ENCODE data around the gene SPIN1.

Gene SPIN1

GRCh38 chr9:88391236-88391635 is 3.0 kb downstream of the SPIN1 start:
- peaks cover 21% of the 10 kb centered on the region for H3K36me3 Mint-ChIP-seq (ENCODE audit: insufficient read depth)
- H3K9me3 Mint-ChIP-seq, result no peaks in the 10 kb centered on the region
- ATAC-seq (replicated peaks; ENCODE audit: extremely low read depth, poor library complexity, severe bottlenecking) (no peak), DNase-seq (ENCODE audit: low spot score in 2 of 2) (no peak)
- no peak overlapping the region for H3K27ac Mint-ChIP-seq (ENCODE audit: low read depth)
- H3K4me3 Mint-ChIP-seq, result no peak overlapping the region
- no peaks in the 10 kb centered on the region for H3K27me3 Mint-ChIP-seq
- peaks cover 19% of the 10 kb centered on the region for H3K4me1 Mint-ChIP-seq

- DNase-seq (ENCODE audit: low spot score in 2 of 2) (no peak), ATAC-seq (replicated peaks; ENCODE audit: extremely low read depth, poor library complexity, severe bottlenecking) (no peak)
- peaks cover 19% of the 10 kb centered on the region for H3K36me3 Mint-ChIP-seq (ENCODE audit: insufficient read depth)
- H3K27ac Mint-ChIP-seq (ENCODE audit: low read depth), result no peak overlapping the region
- H3K9me3 Mint-ChIP-seq, result no peaks in the 10 kb centered on the region
- peaks cover 19% of the 10 kb centered on the region for H3K4me1 Mint-ChIP-seq
- H3K27me3 Mint-ChIP-seq, result no peaks in the 10 kb centered on the region
- H3K4me3 Mint-ChIP-seq, result no peak overlapping the region
These were observed 3.7 kb downstream of the SPIN1 start for GRCh38 chr9:88391921-88392320.

- H3K27ac Mint-ChIP-seq (ENCODE audit: low read depth), result no peak overlapping the region
These were observed 4.3 kb downstream of the SPIN1 start for GRCh38 chr9:88392549-88392948.

GRCh38 chr9:88396836-88397577 is 8.8 kb downstream of the SPIN1 start:
- no peaks in the 10 kb centered on the region for H3K27me3 Mint-ChIP-seq
- no peaks in the 10 kb centered on the region for H3K9me3 Mint-ChIP-seq
- H3K36me3 Mint-ChIP-seq (ENCODE audit: insufficient read depth), result peaks cover 8% of the 10 kb centered on the region
- DNase-seq (ENCODE audit: low spot score in 2 of 2) (no peak), ATAC-seq (replicated peaks; ENCODE audit: extremely low read depth, poor library complexity, severe bottlenecking) (no peak)
- peaks cover 24% of the 10 kb centered on the region for H3K4me1 Mint-ChIP-seq
- no peak overlapping the region for H3K27ac Mint-ChIP-seq (ENCODE audit: low read depth)
- no peak overlapping the region for H3K4me3 Mint-ChIP-seq

More at GRCh38 chr9:88392549-88392948, 4.3 kb downstream of the SPIN1 start:
- H3K36me3 Mint-ChIP-seq (ENCODE audit: insufficient read depth), result peaks cover 15% of the 10 kb centered on the region
- no peak overlapping the region for H3K4me3 Mint-ChIP-seq
- no peaks in the 10 kb centered on the region for H3K27me3 Mint-ChIP-seq
- ATAC-seq (replicated peaks; ENCODE audit: extremely low read depth, poor library complexity, severe bottlenecking) (no peak), DNase-seq (ENCODE audit: low spot score in 2 of 2) (no peak)
- no peaks in the 10 kb centered on the region for H3K9me3 Mint-ChIP-seq
- H3K4me1 Mint-ChIP-seq, result peaks cover 14% of the 10 kb centered on the region

DNA sequence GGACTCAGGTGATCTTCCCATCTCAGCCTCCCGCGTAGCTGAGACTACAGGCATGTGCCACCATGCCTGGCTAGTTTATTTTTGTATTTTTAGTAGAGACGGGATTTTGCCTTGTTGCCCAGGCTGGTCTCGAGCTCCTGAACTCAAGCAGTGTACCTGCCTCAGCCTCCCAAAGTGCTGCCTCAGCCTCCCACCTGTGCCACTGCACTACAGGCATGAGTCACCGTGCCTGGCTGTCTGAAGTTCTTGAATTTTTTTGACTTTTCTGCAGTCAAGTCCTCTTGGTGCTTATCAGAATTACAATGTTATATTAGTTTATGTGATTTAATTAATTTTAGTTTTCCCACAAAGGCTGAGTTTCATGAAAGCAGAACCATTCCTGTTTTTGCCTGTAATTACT is 9.8 kb downstream of the SPIN1 start:
- DNase-seq (ENCODE audit: low spot score in 2 of 2) (no peak), ATAC-seq (replicated peaks; ENCODE audit: extremely low read depth, poor library complexity, severe bottlenecking) (no peak)
- Mint-ChIP-seq H3K36me3 (ENCODE audit: insufficient read depth) (peaks cover 10% of the 10 kb centered on the region), H3K9me3 (no peaks in the 10 kb centered on the region), H3K27me3 (no peaks in the 10 kb centered on the region), H3K4me3 (no peak overlapping the region), H3K27ac (ENCODE audit: low read depth) (no peak overlapping the region), H3K4me1 (peaks cover 30% of the 10 kb centered on the region)

DNA sequence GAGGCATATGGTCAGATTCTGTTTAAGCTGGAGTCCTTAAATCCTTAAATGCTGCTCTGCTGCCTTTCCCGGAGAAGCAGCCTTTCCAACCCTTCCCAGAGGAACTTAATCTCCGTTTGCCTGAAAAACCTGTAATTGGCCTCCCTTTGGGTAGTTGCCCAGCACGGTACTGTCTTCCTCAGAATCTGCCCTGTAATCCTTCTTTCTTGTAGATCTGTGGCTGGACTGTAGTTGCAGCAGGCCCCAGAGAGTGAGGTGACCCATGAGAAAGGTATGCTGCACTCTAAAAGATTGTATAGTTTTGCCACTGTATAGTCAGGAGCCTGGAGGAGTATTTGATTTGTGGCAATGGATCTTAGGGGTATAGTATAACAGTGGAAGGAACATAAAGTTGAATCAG is 11.7 kb downstream of the SPIN1 start:
- Mint-ChIP-seq H3K4me1 (peaks cover 39% of the 10 kb centered on the region), H3K4me3 (no peak overlapping the region), H3K27ac (ENCODE audit: low read depth) (no peak overlapping the region), H3K36me3 (ENCODE audit: insufficient read depth) (peaks cover 10% of the 10 kb centered on the region), H3K27me3 (no peaks in the 10 kb centered on the region), H3K9me3 (no peaks in the 10 kb centered on the region)
- ATAC-seq (replicated peaks; ENCODE audit: extremely low read depth, poor library complexity, severe bottlenecking), result no peak
- DNase-seq (ENCODE audit: low spot score in 2 of 2), result no peak

- H3K36me3 Mint-ChIP-seq (ENCODE audit: insufficient read depth), result peaks cover 9% of the 10 kb centered on the region
These were observed 15.1 kb downstream of the SPIN1 start for GRCh38 chr9:88403340-88403739.

GRCh38 chr9:88406051-88406450 is 17.8 kb downstream of the SPIN1 start:
- DNase-seq (ENCODE audit: low spot score in 2 of 2), result no peak
- no peaks in the 10 kb centered on the region for H3K9me3 Mint-ChIP-seq
- no peak overlapping the region for H3K27ac Mint-ChIP-seq (ENCODE audit: low read depth)
- peaks cover 48% of the 10 kb centered on the region for H3K4me1 Mint-ChIP-seq
- peaks cover 4% of the 10 kb centered on the region for H3K36me3 Mint-ChIP-seq (ENCODE audit: insufficient read depth)
- no peak for ATAC-seq (replicated peaks; ENCODE audit: extremely low read depth, poor library complexity, severe bottlenecking)
- H3K4me3 Mint-ChIP-seq, result no peak overlapping the region
- no peaks in the 10 kb centered on the region for H3K27me3 Mint-ChIP-seq

More at GRCh38 chr9:88403340-88403739, 15.1 kb downstream of the SPIN1 start:
- ATAC-seq (replicated peaks; ENCODE audit: extremely low read depth, poor library complexity, severe bottlenecking) (no peak), DNase-seq (ENCODE audit: low spot score in 2 of 2) (no peak)
- H3K4me3 Mint-ChIP-seq, result no peak overlapping the region
- no peaks in the 10 kb centered on the region for H3K9me3 Mint-ChIP-seq
- no peak overlapping the region for H3K27ac Mint-ChIP-seq (ENCODE audit: low read depth)
- H3K4me1 Mint-ChIP-seq, result peaks cover 54% of the 10 kb centered on the region
- no peaks in the 10 kb centered on the region for H3K27me3 Mint-ChIP-seq

- no peak for DNase-seq (ENCODE audit: low spot score in 2 of 2)
- no peaks in the 10 kb centered on the region for H3K27me3 Mint-ChIP-seq
- H3K4me3 Mint-ChIP-seq, result no peak overlapping the region
- ATAC-seq (replicated peaks; ENCODE audit: extremely low read depth, poor library complexity, severe bottlenecking), result no peak
- H3K27ac Mint-ChIP-seq (ENCODE audit: low read depth), result no peak overlapping the region
- peaks cover 4% of the 10 kb centered on the region for H3K36me3 Mint-ChIP-seq (ENCODE audit: insufficient read depth)
- peaks cover 25% of the 10 kb centered on the region for H3K4me1 Mint-ChIP-seq
- peaks cover 7% of the 10 kb centered on the region for H3K9me3 Mint-ChIP-seq
These were observed 23.2 kb downstream of the SPIN1 start for GRCh38 chr9:88411471-88411870.

DNA sequence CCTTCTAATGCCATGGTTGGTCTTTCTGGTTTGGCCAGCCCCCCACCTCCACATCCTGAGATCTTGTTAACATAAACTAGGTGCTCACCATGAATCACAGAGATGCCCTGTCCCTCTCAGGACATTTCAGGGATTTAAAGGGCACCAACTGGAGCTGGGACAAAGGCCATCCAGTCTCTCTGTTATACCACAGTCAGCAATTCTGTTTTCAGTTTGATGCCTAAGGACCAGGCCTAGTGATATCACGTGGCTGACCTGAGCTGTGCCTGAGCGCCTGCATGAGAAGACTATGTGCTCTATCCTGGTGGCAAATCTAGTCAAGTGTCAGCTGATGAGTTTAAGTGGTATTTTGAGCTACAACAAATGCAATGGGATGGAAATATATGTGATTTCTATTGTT is 26.1 kb downstream of the SPIN1 start:
- Mint-ChIP-seq H3K36me3 (ENCODE audit: insufficient read depth) (peaks cover 9% of the 10 kb centered on the region), H3K27ac (ENCODE audit: low read depth) (no peak overlapping the region), H3K9me3 (peaks cover 18% of the 10 kb centered on the region), H3K4me3 (no peak overlapping the region), H3K27me3 (no peaks in the 10 kb centered on the region), H3K4me1 (peaks cover 28% of the 10 kb centered on the region)
- ATAC-seq (replicated peaks; ENCODE audit: extremely low read depth, poor library complexity, severe bottlenecking) (no peak), DNase-seq (ENCODE audit: low spot score in 2 of 2) (no peak)

DNA sequence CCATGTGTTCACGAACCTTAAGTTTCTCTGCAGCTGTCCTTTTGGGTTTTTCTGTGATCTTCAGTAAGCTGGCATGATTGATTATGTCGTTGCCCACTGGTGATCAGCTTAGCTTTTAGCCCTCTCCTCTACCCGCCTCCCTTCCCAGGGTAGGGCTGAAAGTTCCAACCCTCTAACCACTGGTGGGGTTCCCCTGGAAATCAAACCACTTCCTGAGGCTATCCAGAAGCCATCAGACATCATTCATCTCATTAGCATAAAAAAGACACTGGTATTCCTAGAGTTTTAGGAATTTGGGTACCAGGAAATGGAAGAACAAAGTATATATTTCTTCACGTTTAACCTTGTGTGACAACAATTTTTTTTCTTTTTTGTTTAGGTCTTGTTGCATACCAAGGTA is 29.8 kb downstream of the SPIN1 start:
- ATAC-seq (replicated peaks; ENCODE audit: extremely low read depth, poor library complexity, severe bottlenecking) (no peak), DNase-seq (ENCODE audit: low spot score in 2 of 2) (no peak)
- peaks cover 9% of the 10 kb centered on the region for H3K36me3 Mint-ChIP-seq (ENCODE audit: insufficient read depth)
- no peaks in the 10 kb centered on the region for H3K27me3 Mint-ChIP-seq
- no peak overlapping the region for H3K27ac Mint-ChIP-seq (ENCODE audit: low read depth)
- H3K4me3 Mint-ChIP-seq, result no peak overlapping the region
- peaks cover 17% of the 10 kb centered on the region for H3K4me1 Mint-ChIP-seq
- H3K9me3 Mint-ChIP-seq, result peaks cover 24% of the 10 kb centered on the region

- Mint-ChIP-seq H3K27ac (ENCODE audit: low read depth) (peak overlapping the region; percentile 30), H3K4me3 (no peak overlapping the region), H3K9me3 (peaks cover 24% of the 10 kb centered on the region)
These were observed 30.7 kb downstream of the SPIN1 start for GRCh38 chr9:88418715-88419540.

DNA sequence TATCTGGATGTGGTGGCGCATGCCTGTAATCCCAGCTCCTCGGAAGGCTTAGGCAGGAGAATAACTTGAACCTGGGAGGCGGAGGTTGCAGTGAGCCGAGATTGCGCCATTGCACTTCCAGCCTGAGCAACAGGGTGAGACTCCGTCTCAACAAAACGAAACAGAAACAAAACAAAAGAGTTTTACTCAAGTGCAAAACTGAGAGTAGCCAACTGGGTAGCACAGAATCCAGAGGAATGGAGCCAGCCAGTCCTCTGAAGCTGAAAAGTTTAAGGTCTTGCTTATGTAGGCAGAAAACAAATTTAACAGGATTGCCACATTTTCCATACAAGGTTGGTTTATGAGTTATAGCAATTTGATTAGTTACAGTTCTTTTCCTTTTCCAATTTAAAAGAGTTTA is 32.0 kb downstream of the SPIN1 start:
- Mint-ChIP-seq H3K27me3 (no peaks in the 10 kb centered on the region), H3K4me1 (peaks cover 17% of the 10 kb centered on the region), H3K36me3 (ENCODE audit: insufficient read depth) (peaks cover 6% of the 10 kb centered on the region), H3K4me3 (no peak overlapping the region), H3K9me3 (peaks cover 18% of the 10 kb centered on the region), H3K27ac (ENCODE audit: low read depth) (no peak overlapping the region)
- ATAC-seq (replicated peaks; ENCODE audit: extremely low read depth, poor library complexity, severe bottlenecking), result no peak
- DNase-seq (ENCODE audit: low spot score in 2 of 2), result no peak

More at GRCh38 chr9:88418715-88419540, 30.7 kb downstream of the SPIN1 start:
- H3K4me1 Mint-ChIP-seq, result peaks cover 17% of the 10 kb centered on the region
- peaks cover 9% of the 10 kb centered on the region for H3K36me3 Mint-ChIP-seq (ENCODE audit: insufficient read depth)
- ATAC-seq (replicated peaks; ENCODE audit: extremely low read depth, poor library complexity, severe bottlenecking) (no peak), DNase-seq (ENCODE audit: low spot score in 2 of 2) (no peak)
- no peaks in the 10 kb centered on the region for H3K27me3 Mint-ChIP-seq

Measured in central memory CD8-positive, alpha-beta T cell (primary cell).